Activated CD4-positive, alpha-beta T cell treated with anti-CD3 and anti-CD28 coated beads, Interleukin-10, Interleukin-2, amounts not matched to agents 100 ng/mL and 50 ng/mL, durations not matched to agents 16 hours and 8 hours (primary cell): Measurements from ENCODE around the gene LONP1.

Source experiments
- DNase-seq: peaks from one replicate; pipeline ENCODE4 v3.0.0-alpha.2; 2020

LONP1 gene

GRCh38 chr19:5642204-5642603 lies 77.7 kb downstream of the LONP1 start:
- no peak for DNase-seq
